Coronary artery (tissue), 2 donors: ENCODE data around the gene AKR1A1.

Source experiments
- DNase-seq: peaks from one replicate; pipeline ENCODE4 v3.0.0-alpha.2; 2017; ENCODE audit warnings: low spot score
- H3K27ac ChIP-seq, 2 donors: fragments of 200-600 bp; sonication (generic); one replicate each; pipeline ENCODE4 v1.5.1; 2016 to 2019
- H3K4me3 ChIP-seq: fragments of 200-600 bp; sonication (generic); 2 replicates; pipeline ENCODE4 v1.5.1; 2016; ENCODE audit warnings: mild to moderate bottlenecking, moderate library complexity
- CTCF ChIP-seq: fragments of 200-600 bp; sonication (generic); IDR thresholded peaks from one replicate; pipeline ENCODE4 v1.5.1; 2019; ENCODE audit warnings: antibody characterized with exemption

The AKR1A1 gene

GRCh38 chr1:45550401-45551351 lies at the start of gene AKR1A1:
Gene AKR1A1, plus strand, starts transcription at chr1:45550826. Its CDS starts 10,969 bp downstream, at chr1:45561795.
- peak; percentile 89 for DNase-seq
- no peak for TF ChIP-seq CTCF
- Histone ChIP-seq H3K27ac (peak within 1 kb of the TSS; percentile 85 to 90), H3K4me3 (peak within 1 kb of the TSS; percentile 80)

GRCh38 chr1:45501505-45501859 lies 49.1 kb upstream of the AKR1A1 start:
- peak; percentile 16 for DNase-seq
- no peak overlapping the region for H3K27ac ChIP-seq

GRCh38 chr1:45503462-45504360 lies 46.9 kb upstream of the AKR1A1 start:
- no peak overlapping the region for H3K4me3 ChIP-seq
- TF ChIP-seq CTCF, result no peak
- H3K27ac ChIP-seq, result no peak overlapping the region
- peak; percentile 38 for DNase-seq

More at GRCh38 chr1:45501505-45501859, 49.1 kb upstream of the AKR1A1 start:
- H3K4me3 ChIP-seq, result no peak overlapping the region
- TF ChIP-seq CTCF, result no peak

- no peak overlapping the region for H3K4me3 ChIP-seq
- no peak for TF ChIP-seq CTCF
- peak overlapping the region in 1 of 2 donors; percentile 3 for H3K27ac ChIP-seq
- DNase-seq, result no peak
Measured at GRCh38 chr1:45507195-45507594, 43.4 kb upstream of the AKR1A1 start.

GRCh38 chr1:45507893-45508292 lies 42.7 kb upstream of the AKR1A1 start:
- peak overlapping the region in 1 of 2 donors; percentile 3 for H3K27ac ChIP-seq
- no peak overlapping the region for H3K4me3 ChIP-seq
- TF ChIP-seq CTCF, result no peak
- no peak for DNase-seq

GRCh38 chr1:45508295-45509151 lies 42.1 kb upstream of the AKR1A1 start:
- TF ChIP-seq CTCF, result no peak
- Histone ChIP-seq H3K4me3 (no peak overlapping the region), H3K27ac (peak overlapping the region in 1 of 2 donors; percentile 3)
- DNase-seq, result no peak
